Thyroid gland (tissue), 4 donors: ENCODE data around the gene ANO9. TPM values are rescaled to one million over a fixed set of nuclear protein-coding genes. Genes with fewer than 3 reads are reported as not detected.
A peak's percentile ranks its signal among the peaks of the same experiment; 100 is the strongest.

ENCODE experiments used
- DNase-seq, 2 donors: peaks; one replicate each; pipeline ENCODE4 v3.0.0-alpha.2; 2019
- H3K27ac ChIP-seq, 3 donors: fragments of 200-600 bp; sonication (generic); 1 replicate in 2 of 3; 2 replicates in 1 of 3; pipeline ENCODE4 v1.5.1; 2016 to 2019; ENCODE audit warnings: mild to moderate bottlenecking in 1 of 3, moderate library complexity in 1 of 3
- H3K27me3 ChIP-seq: fragments of 200-600 bp; sonication (generic); one replicate; pipeline ENCODE4 v1.5.1; 2019
- H3K36me3 ChIP-seq, 2 donors: fragments of 200-600 bp; sonication (generic); one replicate each; pipeline ENCODE4 v1.5.1; 2016 to 2019
- H3K4me1 ChIP-seq, 2 donors: fragments of 200-600 bp; sonication (generic); one replicate each; pipeline ENCODE4 v1.5.1; 2017 to 2019
- H3K4me3 ChIP-seq, 3 donors: fragments of 200-600 bp; sonication (generic); replicated peaks in 1 of 3; 1 replicate in 2 of 3; 2 replicates in 1 of 3; pipeline ENCODE4 v1.5.1; 2016; ENCODE audit warnings: mild to moderate bottlenecking in 1 of 3
- H3K9me3 ChIP-seq: fragments of 200-600 bp; sonication (generic); one replicate; pipeline ENCODE4 v1.5.1; 2017
- CTCF ChIP-seq, 6 experiments: fragments of 200-600 bp in 3 of 6; fragments of 450-650 bp in 3 of 6; sonication (generic) in 3 of 6; IDR thresholded peaks; one replicate each; pipeline ENCODE4 v1.5.1; 2016 to 2019; ENCODE audit warnings: antibody characterized with exemption in 6 of 6, mild to moderate bottlenecking in 2 of 6, inconsistent platforms in 1 of 6, moderate library complexity in 1 of 6
- POLR2A ChIP-seq, 2 donors: fragments of 450-650 bp; IDR thresholded peaks; one replicate each; pipeline ENCODE4 v1.6.1; 2017; ENCODE audit warnings: antibody characterized with exemption in 2 of 2, mild to moderate bottlenecking in 2 of 2, moderate library complexity in 1 of 2
- WGBS, 2 donors: methylation state at CpG; one replicate each; pipeline ENCODE4 v1.1.5; 2017; 5-methylcytosine and 5-hydroxymethylcytosine counted together
- intact Hi-C: fragments of 100-400 bp; cut with DNase I; formaldehyde crosslinking; loops from one replicate; pipeline ENCODE4 v1.15.1; 2023
- total RNA-seq, 4 donors: library from RNA; depleted of rRNA; stranded (reverse); fragments of >200 nt; gene quantifications; one replicate each; pipeline ENCODE4 v1.2.3, GENCODE V29; 2016

The ANO9 gene
- total RNA-seq, 4 donors from 2014 or later: 3.7 to 6.4 (median 4.7) TPM

- Histone ChIP-seq H3K27ac (peak overlapping the region in 2 of 3 donors; percentile 41 to 78), H3K4me3 (no peak overlapping the region), H3K36me3 (no peaks in the 10 kb centered on the region), H3K4me1 (peaks cover 15 to 26% of the 10 kb centered on the region in 2 donors), H3K27me3 (no peaks in the 10 kb centered on the region), H3K9me3 (no peaks in the 10 kb centered on the region)
- no peak for TF ChIP-seq POLR2A (IDR thresholded peaks at IDR 0.05)
- TF ChIP-seq CTCF (IDR thresholded peaks at IDR 0.05): no peak
- 77 to 81% methylated on average over 16 of the region's 16 CpGs for WGBS, 2 donors
- intact Hi-C loops: no loop called here
- no peak for DNase-seq
Observed at GRCh38 chr11:443542-444199, 1.9 kb upstream of the ANO9 start.

- no peak overlapping the region for H3K27ac ChIP-seq
- 76% methylated on average over 10 of the region's 16 CpGs; no CpG with 5 or more reads in 1 of the 2 donors for WGBS, 2 donors
- no peaks in the 10 kb centered on the region for H3K27me3 ChIP-seq
- H3K4me3 ChIP-seq: no peak overlapping the region
- no peak for DNase-seq
- no peaks in the 10 kb centered on the region for H3K36me3 ChIP-seq
- intact Hi-C loops: no loop called here
- H3K9me3 ChIP-seq: no peaks in the 10 kb centered on the region
- H3K4me1 ChIP-seq: peaks cover 11 to 22% of the 10 kb centered on the region in 2 donors
- TF ChIP-seq CTCF (IDR thresholded peaks at IDR 0.05) (no peak), POLR2A (IDR thresholded peaks at IDR 0.05) (no peak)
Observed at GRCh38 chr11:442611-443081, 835 bp upstream of the ANO9 start.

- Histone ChIP-seq H3K36me3 (no peaks in the 10 kb centered on the region), H3K4me1 (peaks cover 11 to 22% of the 10 kb centered on the region in 2 donors), H3K9me3 (no peaks in the 10 kb centered on the region), H3K4me3 (no peak overlapping the region), H3K27ac (no peak overlapping the region), H3K27me3 (no peaks in the 10 kb centered on the region)
- intact Hi-C loops: no loop called here
- TF ChIP-seq POLR2A (IDR thresholded peaks at IDR 0.05) (no peak), CTCF (IDR thresholded peaks at IDR 0.05) (no peak)
- WGBS, 2 donors: 68 to 75% methylated on average over 7 to 12 of the region's 13 CpGs
- DNase-seq: no peak
Observed at GRCh38 chr11:441043-441417, 781 bp downstream of the ANO9 start.

GRCh38 chr11:440065-441042 is 1.5 kb downstream of the ANO9 start:
- 91 to 95% methylated on average over 24 to 26 of the region's 27 CpGs for WGBS, 2 donors
- Histone ChIP-seq H3K27me3 (no peaks in the 10 kb centered on the region), H3K4me3 (no peak overlapping the region)

More at GRCh38 chr11:440065-441042, 1.5 kb downstream of the ANO9 start:
- Histone ChIP-seq H3K9me3 (no peaks in the 10 kb centered on the region), H3K27ac (no peak overlapping the region), H3K36me3 (no peaks in the 10 kb centered on the region), H3K4me1 (peaks cover 11 to 22% of the 10 kb centered on the region in 2 donors)
- DNase-seq: no peak
- intact Hi-C loops: no loop called here
- no peak for TF ChIP-seq CTCF (IDR thresholded peaks at IDR 0.05)
- TF ChIP-seq POLR2A (IDR thresholded peaks at IDR 0.05): no peak
